HG03108 (cell line): ENCODE data around the gene CSAG2.
"Not testable (repeated sequence)": the region's sequence is repeated elsewhere in the genome, so short reads cannot be mapped to it uniquely, and the experiment has no call there.

Source experiments
- ATAC-seq: cut with Tn5 transposase; IDR thresholded peaks from one replicate; pipeline ENCODE4 v1.9.1; 2021; ENCODE audit warnings: moderate library complexity; ENCODE audit not compliant: unreplicated experiment

CSAG2 gene

GRCh38 chrX:152709173-152709572 lies at the start of gene CSAG2:
TSS of gene CSAG2 (minus strand) at chrX:152709273. CDS start at chrX:152709112, 161 bp downstream.
- not testable (repeated sequence) for ATAC-seq

GRCh38 chrX:152754871-152755270 lies 45.8 kb upstream of the CSAG2 start:
- not testable (repeated sequence) for ATAC-seq

GRCh38 chrX:152753686-152754650 lies 44.9 kb upstream of the CSAG2 start, which contains the start of gene MAGEA2:
TSS of gene MAGEA2 (minus strand) at chrX:152753842. CDS start at chrX:152751363, 2,479 bp downstream.
- not testable (repeated sequence) for ATAC-seq

GRCh38 chrX:152738560-152738959 lies 29.5 kb upstream of the CSAG2 start:
- no peak for ATAC-seq

GRCh38 chrX:152736528-152736927 lies 27.5 kb upstream of the CSAG2 start:
- ATAC-seq, result not testable (repeated sequence)

- ATAC-seq, result no peak
These were observed 26.9 kb upstream of the CSAG2 start for GRCh38 chrX:152735860-152736511.

- ATAC-seq, result no peak
These were observed 26.0 kb upstream of the CSAG2 start for GRCh38 chrX:152735101-152735500.

GRCh38 chrX:152734143-152734858 lies 25.2 kb upstream of the CSAG2 start:
- not testable (repeated sequence) for ATAC-seq

GRCh38 chrX:152733261-152733975 lies 24.3 kb upstream of the CSAG2 start, which contains the start of the genes CSAG1 and MAGEA12:
TSS of gene CSAG1 (minus strand) at chrX:152733721. CDS start at chrX:152732460, 1,261 bp downstream.
TSS of gene MAGEA12 (plus strand) at chrX:152733757. CDS start at chrX:152736162, 2,405 bp downstream.
- ATAC-seq, result no peak

GRCh38 chrX:152725409-152725808 lies 16.3 kb upstream of the CSAG2 start:
- ATAC-seq, result no peak

GRCh38 chrX:152713815-152714787 lies 5.0 kb upstream of the CSAG2 start, which contains the start of gene MAGEA2B:
TSS of gene MAGEA2B (plus strand) at chrX:152714628. CDS start at chrX:152717107, 2,479 bp downstream.
- not testable (repeated sequence) for ATAC-seq

GRCh38 chrX:152713195-152713594 lies 4.1 kb upstream of the CSAG2 start:
- not testable (repeated sequence) for ATAC-seq

- ATAC-seq, result not testable (repeated sequence)
These were observed 2.6 kb downstream of the CSAG2 start for GRCh38 chrX:152706500-152706899.

- ATAC-seq, result not testable (repeated sequence)
These were observed 8.7 kb downstream of the CSAG2 start for GRCh38 chrX:152700390-152700789.

GRCh38 chrX:152697952-152698931 lies 10.8 kb downstream of the CSAG2 start, which contains the start of gene MAGEA3:
TSS of gene MAGEA3 (plus strand) at chrX:152698794. CDS start at chrX:152700833, 2,039 bp downstream.
- ATAC-seq, result not testable (repeated sequence)

- ATAC-seq, result not testable (repeated sequence)
These were observed 28.1 kb downstream of the CSAG2 start for GRCh38 chrX:152681012-152681411.

GRCh38 chrX:152674652-152675051 lies 34.4 kb downstream of the CSAG2 start:
- ATAC-seq, result not testable (repeated sequence)
